ENCODE results near the gene ALOX12B.

DNA sequence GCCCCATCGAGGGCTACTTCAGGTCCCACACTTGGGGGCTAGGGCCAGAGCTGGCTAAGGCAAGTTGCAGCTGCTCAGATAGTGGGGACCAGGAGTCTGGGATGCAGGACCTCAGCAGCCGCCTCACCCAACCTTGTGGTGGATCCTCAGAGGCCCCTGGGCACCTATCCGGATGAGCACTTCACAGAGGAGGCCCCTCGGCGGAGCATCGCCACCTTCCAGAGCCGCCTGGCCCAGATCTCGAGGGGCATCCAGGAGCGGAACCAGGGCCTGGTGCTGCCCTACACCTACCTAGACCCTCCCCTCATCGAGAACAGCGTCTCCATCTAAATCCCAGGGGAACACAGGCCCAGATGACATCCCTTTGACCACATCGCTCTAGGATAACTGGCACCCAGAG, 39.3 kb downstream of the ALOX12B start:
- TF ChIP-seq, protein P1, sequence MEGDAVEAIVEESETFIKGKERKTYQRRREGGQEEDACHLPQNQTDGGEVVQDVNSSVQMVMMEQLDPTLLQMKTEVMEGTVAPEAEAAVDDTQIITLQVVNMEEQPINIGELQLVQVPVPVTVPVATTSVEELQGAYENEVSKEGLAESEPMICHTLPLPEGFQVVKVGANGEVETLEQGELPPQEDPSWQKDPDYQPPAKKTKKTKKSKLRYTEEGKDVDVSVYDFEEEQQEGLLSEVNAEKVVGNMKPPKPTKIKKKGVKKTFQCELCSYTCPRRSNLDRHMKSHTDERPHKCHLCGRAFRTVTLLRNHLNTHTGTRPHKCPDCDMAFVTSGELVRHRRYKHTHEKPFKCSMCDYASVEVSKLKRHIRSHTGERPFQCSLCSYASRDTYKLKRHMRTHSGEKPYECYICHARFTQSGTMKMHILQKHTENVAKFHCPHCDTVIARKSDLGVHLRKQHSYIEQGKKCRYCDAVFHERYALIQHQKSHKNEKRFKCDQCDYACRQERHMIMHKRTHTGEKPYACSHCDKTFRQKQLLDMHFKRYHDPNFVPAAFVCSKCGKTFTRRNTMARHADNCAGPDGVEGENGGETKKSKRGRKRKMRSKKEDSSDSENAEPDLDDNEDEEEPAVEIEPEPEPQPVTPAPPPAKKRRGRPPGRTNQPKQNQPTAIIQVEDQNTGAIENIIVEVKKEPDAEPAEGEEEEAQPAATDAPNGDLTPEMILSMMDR (conservative IDR thresholded peaks at IDR 0.05; ENCODE audit: low read depth in 2 of 2) = no peak
- TF ChIP-seq, protein P2, sequence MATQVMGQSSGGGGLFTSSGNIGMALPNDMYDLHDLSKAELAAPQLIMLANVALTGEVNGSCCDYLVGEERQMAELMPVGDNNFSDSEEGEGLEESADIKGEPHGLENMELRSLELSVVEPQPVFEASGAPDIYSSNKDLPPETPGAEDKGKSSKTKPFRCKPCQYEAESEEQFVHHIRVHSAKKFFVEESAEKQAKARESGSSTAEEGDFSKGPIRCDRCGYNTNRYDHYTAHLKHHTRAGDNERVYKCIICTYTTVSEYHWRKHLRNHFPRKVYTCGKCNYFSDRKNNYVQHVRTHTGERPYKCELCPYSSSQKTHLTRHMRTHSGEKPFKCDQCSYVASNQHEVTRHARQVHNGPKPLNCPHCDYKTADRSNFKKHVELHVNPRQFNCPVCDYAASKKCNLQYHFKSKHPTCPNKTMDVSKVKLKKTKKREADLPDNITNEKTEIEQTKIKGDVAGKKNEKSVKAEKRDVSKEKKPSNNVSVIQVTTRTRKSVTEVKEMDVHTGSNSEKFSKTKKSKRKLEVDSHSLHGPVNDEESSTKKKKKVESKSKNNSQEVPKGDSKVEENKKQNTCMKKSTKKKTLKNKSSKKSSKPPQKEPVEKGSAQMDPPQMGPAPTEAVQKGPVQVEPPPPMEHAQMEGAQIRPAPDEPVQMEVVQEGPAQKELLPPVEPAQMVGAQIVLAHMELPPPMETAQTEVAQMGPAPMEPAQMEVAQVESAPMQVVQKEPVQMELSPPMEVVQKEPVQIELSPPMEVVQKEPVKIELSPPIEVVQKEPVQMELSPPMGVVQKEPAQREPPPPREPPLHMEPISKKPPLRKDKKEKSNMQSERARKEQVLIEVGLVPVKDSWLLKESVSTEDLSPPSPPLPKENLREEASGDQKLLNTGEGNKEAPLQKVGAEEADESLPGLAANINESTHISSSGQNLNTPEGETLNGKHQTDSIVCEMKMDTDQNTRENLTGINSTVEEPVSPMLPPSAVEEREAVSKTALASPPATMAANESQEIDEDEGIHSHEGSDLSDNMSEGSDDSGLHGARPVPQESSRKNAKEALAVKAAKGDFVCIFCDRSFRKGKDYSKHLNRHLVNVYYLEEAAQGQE (IDR thresholded peaks at IDR 0.05; ENCODE audit: unreplicated experiment) = no peak
- no peak for TF ChIP-seq EZH2phosphoT487 (IDR thresholded peaks at IDR 0.05; ENCODE audit: unreplicated experiment)

Measured in GM23338 (cell line).